K562 (cell line): Measurements from ENCODE around the gene AQP9. TPM values are rescaled to one million over a fixed set of nuclear protein-coding genes. Genes with fewer than 3 reads are reported as not detected.

ENCODE experiments used
- ARID3B ChIP-seq: fragments of 250-450 bp; sonication (Bioruptor Pico); IDR thresholded peaks from 2 replicates; pipeline ENCODE4 v1.4.0; 2020; ENCODE audit warnings: borderline replicate concordance
- ATF6 ChIP-seq: sonication (generic); formaldehyde crosslinking; IDR thresholded peaks from 2 replicates; pipeline ENCODE4 v1.4.0; 2020; ENCODE audit warnings: mild to moderate bottlenecking, missing genetic modification reagents
- CBFA2T2 ChIP-seq: fragments of 450-650 bp; conservative IDR thresholded peaks from 2 replicates; pipeline ENCODE4 v1.6.1; 2017; ENCODE audit warnings: mild to moderate bottlenecking
- COPS2 ChIP-seq: fragments of 450-650 bp; conservative IDR thresholded peaks from 2 replicates; pipeline ENCODE4 v1.6.1; 2016; ENCODE audit warnings: mild to moderate bottlenecking, moderate library complexity
- CTCF ChIP-seq, 3 experiments: IDR thresholded peaks in 2 of 3; conservative IDR thresholded peaks in 1 of 3; 2 replicates each; pipeline ENCODE4 v1.5.1; 2011 to 2012; ENCODE audit warnings: low read length in 3 of 3, mild to moderate bottlenecking in 3 of 3, control low read depth in 2 of 3, improper control_type of control experiment in 1 of 3, inconsistent platforms in 1 of 3, low read depth in 1 of 3, mixed read lengths in 1 of 3, moderate library complexity in 1 of 3; ENCODE audit not compliant: insufficient read depth in 2 of 3
- EGR1 ChIP-seq: fragments of 450-650 bp; conservative IDR thresholded peaks from 2 replicates; pipeline ENCODE4 v1.6.1; 2017; ENCODE audit warnings: mild to moderate bottlenecking
- HBP1 ChIP-seq: fragments of 450-650 bp; formaldehyde crosslinking; IDR thresholded peaks from 2 replicates; pipeline ENCODE4 v1.4.0; 2022; ENCODE audit warnings: missing genetic modification characterization
- HMG20B ChIP-seq: fragments of 250-450 bp; sonication (Bioruptor Pico); IDR thresholded peaks from 2 replicates; pipeline ENCODE4 v1.5.0; 2021; ENCODE audit warnings: mild to moderate bottlenecking
- MYBL2 ChIP-seq, 2 experiments: fragments of 450-650 bp in 1 of 2; sonication (generic) in 1 of 2; formaldehyde crosslinking in 1 of 2; IDR thresholded peaks; 2 replicates each; pipeline versions ENCODE4 v1.6.1 to v1.8.1; 2017 to 2022; ENCODE audit warnings: borderline replicate concordance in 1 of 2, inconsistent platforms in 1 of 2, low read depth in 1 of 2, mild to moderate bottlenecking in 1 of 2, missing genetic modification reagents in 1 of 2, moderate library complexity in 1 of 2
- NR2C2 ChIP-seq, 2 experiments: fragments of 200-800 bp in 1 of 2; sonication (Bioruptor generic) in 1 of 2; sonication (generic) in 1 of 2; formaldehyde crosslinking in 1 of 2; IDR thresholded peaks; 2 replicates each; pipeline versions ENCODE4 v1.6.1 to v1.8.0; 2016 to 2022; ENCODE audit warnings: mild to moderate bottlenecking in 1 of 2, missing compliant biosample characterization in 1 of 2, missing genetic modification characterization in 1 of 2, missing genetic modification reagents in 1 of 2
- POLR2A ChIP-seq: fragments of 450-650 bp; conservative IDR thresholded peaks from 2 replicates; pipeline ENCODE4 v1.6.1; 2016
- PYGO2 ChIP-seq: fragments of 450-650 bp; IDR thresholded peaks from 2 replicates; pipeline ENCODE4 v1.6.1; 2016; ENCODE audit warnings: mild to moderate bottlenecking, missing genetic modification characterization, moderate library complexity, missing compliant biosample characterization
- RBM34 ChIP-seq: fragments of 200-400 bp; formaldehyde crosslinking; IDR thresholded peaks from 2 replicates; pipeline ENCODE4 v1.6.1; 2018; ENCODE audit warnings: low read length, borderline replicate concordance; ENCODE audit not compliant: insufficient read depth
- SNAPC5 ChIP-seq: fragments of 250-450 bp; sonication (Bioruptor Pico); IDR thresholded peaks from 2 replicates; pipeline ENCODE4 v1.8.0; 2021; ENCODE audit warnings: moderate library complexity, mild to moderate bottlenecking, inconsistent platforms
- SOX6 ChIP-seq: fragments of 450-650 bp; IDR thresholded peaks from 2 replicates; pipeline ENCODE4 v1.6.1; 2014; ENCODE audit warnings: mild to moderate bottlenecking
- SPI1 ChIP-seq: IDR thresholded peaks from 2 replicates; pipeline ENCODE4 v1.6.1; 2011; ENCODE audit warnings: low read depth, low read length, control low read depth, borderline replicate concordance
- VEZF1 ChIP-seq: fragments of 200-800 bp; sonication (Bioruptor generic); IDR thresholded peaks from 2 replicates; pipeline ENCODE4 v1.6.1; 2017; ENCODE audit warnings: missing genetic modification characterization, missing compliant biosample characterization
- YBX1 ChIP-seq: fragments of 450-650 bp; IDR thresholded peaks from 2 replicates; pipeline ENCODE4 v1.7.1; 2016; ENCODE audit warnings: mild to moderate bottlenecking
- ZNF644 ChIP-seq: fragments of 200-800 bp; sonication (Bioruptor generic); IDR thresholded peaks from 2 replicates; pipeline ENCODE4 v1.6.1; 2016; ENCODE audit warnings: low read depth, missing genetic modification characterization, missing compliant biosample characterization
- polyA plus RNA-seq, 8 experiments: library from polyadenylated mRNA; depleted of rRNA in 4 of 8; stranded (reverse) in 5 of 8; unstranded in 3 of 8; fragments of >200 nt; fragmentation: Nextera tagmentation in 2 of 8; fragmentation: Illumina TruSeq in 1 of 8; extraction: Ambion mirVana in 2 of 8; extraction: Trizol in 1 of 8; gene quantifications; 2 replicates each; pipeline versions ENCODE4 v1.2.1 to v1.2.3, GENCODE V29; 2011 to 2014; ENCODE audit warnings: inconsistent platforms in 1 of 8, missing spikeins in 1 of 8
- total RNA-seq, 7 experiments: library from RNA; depleted of rRNA in 6 of 7; stranded (reverse); fragments of >200 nt in 6 of 7; fragmentation: Illumina TruSeq in 2 of 7; extraction: Trizol in 2 of 7; gene quantifications; 2 replicates each; pipeline versions ENCODE4 v1.2.1 to v1.2.3, GENCODE V29; 2011 to 2021; ENCODE audit warnings: low replicate concordance in 1 of 7

The AQP9 gene
- total and polyA plus RNA-seq, 9 of the 15 experiments (the other 6 are each of a cell fraction or from before 2014, with no cell fraction given): 0.04 to 0.33 (median 0.07) TPM; not detected in 4

GRCh38 chr15:58179741-58180381 lies 41.7 kb downstream of the AQP9 start (continued):
- no peak for TF ChIP-seq SPI1
- TF ChIP-seq ARID3B (CRISPR knock-in tag): no peak
- no peak for TF ChIP-seq POLR2A
- peak; percentile 45; the same call in 1 of the 2 replicates for TF ChIP-seq VEZF1 (CRISPR knock-in tag)
- no peak for TF ChIP-seq HBP1 (CRISPR knock-in tag)
- TF ChIP-seq EGR1: no peak
- TF ChIP-seq RBM34: no peak
- TF ChIP-seq SOX6: peak; percentile 87
- TF ChIP-seq CBFA2T2: peak; percentile 96
- no peak for TF ChIP-seq NR2C2 (CRISPR knock-in tag; IDR thresholded peaks at IDR 0.05)
- TF ChIP-seq NR2C2 (tag; IDR thresholded peaks at IDR 0.05): 0 out of 2 replicates have a peak, but pooled peaks have one; percentile 9
- no peak for TF ChIP-seq HMG20B (CRISPR knock-in tag)
- TF ChIP-seq CTCF (IDR thresholded peaks at IDR 0.05 in 2 of 3, conservative IDR thresholded peaks at IDR 0.05 in 1 of 3; ENCODE audit: insufficient read depth in 2 of 3, low read depth in 1 of 3, low read length in 3 of 3): no peak
- TF ChIP-seq YBX1: no peak
- peak; percentile 48 for TF ChIP-seq MYBL2 (IDR thresholded peaks at IDR 0.05; ENCODE audit: low read depth)
- TF ChIP-seq MYBL2 (CRISPR knock-in tag; IDR thresholded peaks at IDR 0.05; ENCODE audit: borderline replicate concordance): no peak
- TF ChIP-seq COPS2: no peak
- no peak for TF ChIP-seq SNAPC5 (CRISPR knock-in tag)
- no peak for TF ChIP-seq PYGO2 (tag)
- no peak for TF ChIP-seq ATF6 (CRISPR knock-in tag)
- no peak for TF ChIP-seq ZNF644 (tag)
